ENCODE data around the gene MPP3.
A peak's percentile ranks its signal among the peaks of the same experiment; 100 is the strongest.

MPP3 gene

GRCh38 chr17:43769426-43769825 is 63.5 kb downstream of the MPP3 start:
- DNase-seq = no peak

- DNase-seq = no peak
Observed at GRCh38 chr17:43768943-43769342, 64.0 kb downstream of the MPP3 start.

GRCh38 chr17:43768382-43768781 is 64.6 kb downstream of the MPP3 start:
- no peak for DNase-seq

GRCh38 chr17:43767713-43768059 is 65.3 kb downstream of the MPP3 start:
- no peak for DNase-seq

- no peak for DNase-seq
Observed at GRCh38 chr17:43767053-43767712, 65.8 kb downstream of the MPP3 start.

- DNase-seq = peak; percentile 48
Observed at GRCh38 chr17:43766413-43767052, 66.4 kb downstream of the MPP3 start.

- DNase-seq = peak; percentile 89
Observed at GRCh38 chr17:43760254-43760852, 72.6 kb downstream of the MPP3 start.

GRCh38 chr17:43759836-43760235 is 73.1 kb downstream of the MPP3 start:
- DNase-seq = no peak

GRCh38 chr17:43758497-43759174 is 74.3 kb downstream of the MPP3 start, which contains the start of gene SOST:
SOST (minus strand) TSS chr17:43758791; CDS start chr17:43758741, 50 bp downstream.
- DNase-seq = no peak

GRCh38 chr17:43758086-43758485 is 74.9 kb downstream of the MPP3 start:
- DNase-seq = no peak

GRCh38 chr17:43757171-43757660 is 75.7 kb downstream of the MPP3 start:
- no peak for DNase-seq

- no peak for DNase-seq
Observed at GRCh38 chr17:43756201-43756600, 76.7 kb downstream of the MPP3 start.

- DNase-seq = no peak
Observed at GRCh38 chr17:43755389-43755875, 77.5 kb downstream of the MPP3 start.

GRCh38 chr17:43754947-43755346 is 78.0 kb downstream of the MPP3 start:
- no peak for DNase-seq

GRCh38 chr17:43753493-43754129 is 79.3 kb downstream of the MPP3 start:
- DNase-seq = no peak
